H9 (cell line): ENCODE measurements around the gene MCAM. TPM values are rescaled to one million over a fixed set of nuclear protein-coding genes. Genes with fewer than 3 reads are reported as not detected.

ENCODE experiments used
- DNase-seq: peaks from one replicate; pipeline ENCODE4 v3.0.0-alpha.2; 2017
- H2AFZ ChIP-seq: one replicate; pipeline ENCODE4 v1.6.1; 2013; ENCODE audit warnings: mild to moderate bottlenecking, low read length, control low read depth, moderate library complexity
- H2AK5ac ChIP-seq: 2 replicates; pipeline ENCODE4 v1.6.1; 2013; ENCODE audit warnings: low read length, control low read depth, mixed read lengths; ENCODE audit not compliant: insufficient read length
- H2BK120ac ChIP-seq: one replicate; pipeline ENCODE4 v1.6.1; 2013; ENCODE audit warnings: low read depth, mild to moderate bottlenecking, low read length, control low read depth, inconsistent platforms; ENCODE audit not compliant: poor library complexity, severe bottlenecking
- H2BK12ac ChIP-seq: 2 replicates; pipeline ENCODE4 v1.6.1; 2013; ENCODE audit warnings: low read length, control low read depth, mixed read lengths, low read depth; ENCODE audit not compliant: insufficient read length
- H2BK15ac ChIP-seq: 2 replicates; pipeline ENCODE4 v1.6.1; 2013; ENCODE audit warnings: low read depth, low read length, control low read depth
- H2BK20ac ChIP-seq: one replicate; pipeline ENCODE4 v1.6.1; 2013; ENCODE audit warnings: low read depth, mild to moderate bottlenecking, low read length, control low read depth, inconsistent platforms; ENCODE audit not compliant: poor library complexity, severe bottlenecking
- H2BK5ac ChIP-seq: 2 replicates; pipeline ENCODE4 v1.6.1; 2013; ENCODE audit warnings: low read length, control low read depth, mixed read lengths; ENCODE audit not compliant: insufficient read length
- H3K14ac ChIP-seq: 2 replicates; pipeline ENCODE4 v1.6.1; 2013; ENCODE audit warnings: low read length, control low read depth; ENCODE audit not compliant: insufficient read depth
- H3K18ac ChIP-seq: 2 replicates; pipeline ENCODE4 v1.6.1; 2013; ENCODE audit warnings: low read depth, mild to moderate bottlenecking, mixed read lengths, low read length, control low read depth; ENCODE audit not compliant: insufficient read length
- H3K23ac ChIP-seq: 2 replicates; pipeline ENCODE4 v1.6.1; 2013; ENCODE audit warnings: low read length, control low read depth, mixed read lengths, low read depth; ENCODE audit not compliant: insufficient read length
- H3K23me2 ChIP-seq: 2 replicates; pipeline ENCODE4 v1.6.1; 2013; ENCODE audit warnings: low read depth, mild to moderate bottlenecking, mixed read lengths, low read length, control low read depth; ENCODE audit not compliant: insufficient read length, poor library complexity, severe bottlenecking
- H3K27ac ChIP-seq: 2 replicates; pipeline ENCODE4 v1.5.1; 2013; ENCODE audit warnings: low read length, control low read depth, mixed read lengths, low read depth; ENCODE audit not compliant: insufficient read length
- H3K27me3 ChIP-seq: 2 replicates; pipeline ENCODE4 v1.6.1; 2013; ENCODE audit warnings: low read length, control low read depth, inconsistent platforms; ENCODE audit not compliant: insufficient read depth
- H3K4ac ChIP-seq: 2 replicates; pipeline ENCODE4 v1.6.1; 2013; ENCODE audit warnings: low read depth, mild to moderate bottlenecking, control low read depth, inconsistent platforms, low read length, moderate library complexity
- H3K4me1 ChIP-seq: 2 replicates; pipeline ENCODE4 v1.6.1; 2013; ENCODE audit warnings: low read length, control low read depth, inconsistent platforms; ENCODE audit not compliant: insufficient read depth
- H3K4me2 ChIP-seq: 2 replicates; pipeline ENCODE4 v1.6.1; 2013; ENCODE audit warnings: low read length, control low read depth, mixed read lengths; ENCODE audit not compliant: insufficient read length, insufficient read depth
- H3K56ac ChIP-seq: 2 replicates; pipeline ENCODE4 v1.6.1; 2013; ENCODE audit warnings: low read depth, mild to moderate bottlenecking, mixed read lengths, low read length, control low read depth; ENCODE audit not compliant: insufficient read length
- H3K79me1 ChIP-seq: 2 replicates; pipeline ENCODE4 v1.6.1; 2013; ENCODE audit warnings: low read depth, mild to moderate bottlenecking, moderate library complexity, low read length, control low read depth, inconsistent platforms; ENCODE audit not compliant: insufficient read depth, poor library complexity, severe bottlenecking
- H3K79me2 ChIP-seq: 2 replicates; pipeline ENCODE4 v1.6.1; 2013; ENCODE audit warnings: low read length, control low read depth, inconsistent platforms; ENCODE audit not compliant: insufficient read depth
- H3K9ac ChIP-seq: 2 replicates; pipeline ENCODE4 v1.6.1; 2013; ENCODE audit warnings: low read length, control low read depth, mixed read lengths; ENCODE audit not compliant: insufficient read length; ENCODE audit errors: extremely low read depth
- H3K9me3 ChIP-seq: one replicate; pipeline ENCODE4 v1.6.1; 2013; ENCODE audit warnings: low read depth, low read length, inconsistent platforms; ENCODE audit not compliant: control insufficient read depth
- H3T11ph ChIP-seq: one replicate; pipeline ENCODE4 v1.6.1; 2013; ENCODE audit warnings: mild to moderate bottlenecking, low read length, control low read depth, inconsistent platforms
- H4K20me1 ChIP-seq: one replicate; pipeline ENCODE4 v1.6.1; 2013; ENCODE audit not compliant: control insufficient read depth, insufficient read length, insufficient read depth
- H4K5ac ChIP-seq: 2 replicates; pipeline ENCODE4 v1.6.1; 2013; ENCODE audit warnings: low read depth, mild to moderate bottlenecking, mixed read lengths, low read length, control low read depth; ENCODE audit not compliant: insufficient read length
- H4K8ac ChIP-seq: replicated peaks from 2 replicates; pipeline ENCODE4 v1.6.1; 2013; ENCODE audit warnings: low read length, control low read depth, mixed read lengths, low read depth; ENCODE audit not compliant: insufficient read length
- H4K91ac ChIP-seq: 2 replicates; pipeline ENCODE4 v1.6.1; 2013; ENCODE audit warnings: low read depth, mild to moderate bottlenecking, moderate library complexity, mixed read lengths, low read length, control low read depth; ENCODE audit not compliant: insufficient read length
- H3K27ac Mint-ChIP-seq, 3 experiments: 2 replicates in 2 of 3; 3 replicates in 1 of 3; pipeline ENCODE4 v1.8.0; 2020 to 2021; ENCODE audit warnings: mixed read lengths in 3 of 3, mild to moderate bottlenecking in 1 of 3, moderate library complexity in 1 of 3
- H3K27me3 Mint-ChIP-seq: 2 replicates; pipeline ENCODE4 v1.8.0; 2021; ENCODE audit warnings: low read depth, mild to moderate bottlenecking, moderate library complexity, mixed read lengths
- H3K36me3 Mint-ChIP-seq, 3 experiments: 2 replicates in 2 of 3; 3 replicates in 1 of 3; pipeline ENCODE4 v1.8.0; 2020 to 2021; ENCODE audit warnings: low read depth in 3 of 3, mixed read lengths in 3 of 3; ENCODE audit not compliant: insufficient read depth in 1 of 3
- H3K4me1 Mint-ChIP-seq, 2 experiments: 2 replicates each; pipeline ENCODE4 v1.8.0; 2020; ENCODE audit warnings: mixed read lengths in 2 of 2
- H3K4me3 Mint-ChIP-seq, 2 experiments: 2 replicates in 1 of 2; 3 replicates in 1 of 2; pipeline ENCODE4 v1.8.0; 2020 to 2021; ENCODE audit warnings: mild to moderate bottlenecking in 2 of 2, mixed read lengths in 2 of 2, moderate library complexity in 1 of 2
- H3K9me3 Mint-ChIP-seq, 2 experiments: 2 replicates in 1 of 2; 3 replicates in 1 of 2; pipeline ENCODE4 v1.8.0; 2020; ENCODE audit warnings: mild to moderate bottlenecking in 2 of 2, mixed read lengths in 2 of 2, moderate library complexity in 1 of 2
- WGBS: extraction: QIAGEN DNeasy Blood & Tissue Kit; methylation state at CpG from one replicate; pipeline ENCODE4 v1.1.7; 2013; ENCODE audit warnings: missing lambda C conversion rate, low lambda C conversion rate, mixed read lengths; ENCODE audit not compliant: insufficient read length; ENCODE audit errors: extremely low coverage; 5-methylcytosine and 5-hydroxymethylcytosine counted together
- total RNA-seq: library from RNA; stranded (reverse); gene quantifications from 2 replicates; pipeline ENCODE4 v1.2.1, GENCODE V29; 2021
- TF ChIP-seq, protein P1 (sequence below): fragments of 200-600 bp; sonication (generic); conservative IDR thresholded peaks from 3 replicates; pipeline ENCODE4 v1.8.0; 2021; ENCODE audit warnings: antibody characterized with exemption, mild to moderate bottlenecking

The MCAM gene
- total RNA-seq, 1 experiment from 2014 or later = 21.5 TPM

DNA sequence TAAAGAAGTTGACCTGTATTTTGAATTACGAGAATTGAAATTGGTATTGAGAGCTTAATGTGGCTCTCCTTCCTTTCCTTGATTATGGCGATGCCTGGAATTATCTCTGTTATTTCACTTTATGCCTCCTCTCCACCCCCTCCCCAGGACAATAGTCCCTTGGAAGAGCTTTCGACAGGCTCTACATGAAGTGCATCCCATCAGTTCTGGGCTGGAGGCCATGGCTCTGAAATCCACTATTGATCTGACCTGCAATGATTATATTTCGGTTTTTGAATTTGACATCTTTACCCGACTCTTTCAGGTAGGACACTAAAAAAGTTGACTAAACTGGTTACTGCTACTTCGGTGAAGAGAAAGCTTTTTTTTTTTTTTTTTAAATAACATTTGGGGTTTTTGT lies 43.2 kb downstream of the MCAM start:
- Histone ChIP-seq H2AFZ (no peak overlapping the region), H3K18ac (no peak overlapping the region), H4K20me1 (no peaks in the 10 kb centered on the region), H3K4me2 (no peak overlapping the region), H3T11ph (no peak overlapping the region), H4K8ac (no peak overlapping the region), H2BK120ac (no peak overlapping the region), H4K91ac (no peak overlapping the region), H2AK5ac (no peak overlapping the region), H3K23ac (no peak overlapping the region), H3K56ac (no peak overlapping the region), H4K5ac (no peak overlapping the region), H2BK12ac (no peak overlapping the region), H3K79me2 (no peaks in the 10 kb centered on the region; the same call in 1 of the 2 replicates), H2BK5ac (no peak overlapping the region), H2BK20ac (no peak overlapping the region), H3K27ac (no peak overlapping the region), H3K9me3 (no peaks in the 10 kb centered on the region), H3K79me1 (peaks cover 9% of the 10 kb centered on the region), H3K27me3 (no peaks in the 10 kb centered on the region), H2BK15ac (no peak overlapping the region), H3K4ac (no peak overlapping the region), H3K23me2 (no peaks in the 10 kb centered on the region), H3K14ac (no peak overlapping the region), H3K9ac (no peak overlapping the region), H3K4me1 (no peaks in the 10 kb centered on the region)
- Mint-ChIP-seq H3K4me3 (no peak overlapping the region), H3K9me3 (no peaks in the 10 kb centered on the region), H3K36me3 (peaks cover 16 to 51% (median 50%) of the 10 kb centered on the region in 3 experiments; a peak in 6 of 7 replicates), H3K4me1 (no peaks in the 10 kb centered on the region), H3K27me3 (no peaks in the 10 kb centered on the region), H3K27ac (no peak overlapping the region)
- TF ChIP-seq, protein P1, sequence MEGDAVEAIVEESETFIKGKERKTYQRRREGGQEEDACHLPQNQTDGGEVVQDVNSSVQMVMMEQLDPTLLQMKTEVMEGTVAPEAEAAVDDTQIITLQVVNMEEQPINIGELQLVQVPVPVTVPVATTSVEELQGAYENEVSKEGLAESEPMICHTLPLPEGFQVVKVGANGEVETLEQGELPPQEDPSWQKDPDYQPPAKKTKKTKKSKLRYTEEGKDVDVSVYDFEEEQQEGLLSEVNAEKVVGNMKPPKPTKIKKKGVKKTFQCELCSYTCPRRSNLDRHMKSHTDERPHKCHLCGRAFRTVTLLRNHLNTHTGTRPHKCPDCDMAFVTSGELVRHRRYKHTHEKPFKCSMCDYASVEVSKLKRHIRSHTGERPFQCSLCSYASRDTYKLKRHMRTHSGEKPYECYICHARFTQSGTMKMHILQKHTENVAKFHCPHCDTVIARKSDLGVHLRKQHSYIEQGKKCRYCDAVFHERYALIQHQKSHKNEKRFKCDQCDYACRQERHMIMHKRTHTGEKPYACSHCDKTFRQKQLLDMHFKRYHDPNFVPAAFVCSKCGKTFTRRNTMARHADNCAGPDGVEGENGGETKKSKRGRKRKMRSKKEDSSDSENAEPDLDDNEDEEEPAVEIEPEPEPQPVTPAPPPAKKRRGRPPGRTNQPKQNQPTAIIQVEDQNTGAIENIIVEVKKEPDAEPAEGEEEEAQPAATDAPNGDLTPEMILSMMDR = no peak
- DNase-seq = no peak
- WGBS = no CpG with 5 or more reads among the region's 6 CpGs
